H54 (cell line): ENCODE data around the gene COA8.

Source experiments
- DNase-seq: peaks from one replicate; pipeline ENCODE4 v3.0.0; 2011; ENCODE audit warnings: low spot score, mixed read lengths; ENCODE audit not compliant: insufficient read length
- FAIRE-seq: peaks from 3 replicates; lab custom pipeline; 2011; peaks lifted over from hg19 to GRCh38; lab: Jason Lieb, UNC
- POLR2A ChIP-seq: IDR thresholded peaks from 2 replicates; pipeline ENCODE4 v1.6.1; 2011; ENCODE audit warnings: low read depth, mild to moderate bottlenecking, low read length

COA8 gene

GRCh38 chr14:103574707-103575285 lies 12.0 kb downstream of the COA8 start:
- DNase-seq: no peak
- TF ChIP-seq POLR2A: no peak
- no peak for FAIRE-seq

DNA sequence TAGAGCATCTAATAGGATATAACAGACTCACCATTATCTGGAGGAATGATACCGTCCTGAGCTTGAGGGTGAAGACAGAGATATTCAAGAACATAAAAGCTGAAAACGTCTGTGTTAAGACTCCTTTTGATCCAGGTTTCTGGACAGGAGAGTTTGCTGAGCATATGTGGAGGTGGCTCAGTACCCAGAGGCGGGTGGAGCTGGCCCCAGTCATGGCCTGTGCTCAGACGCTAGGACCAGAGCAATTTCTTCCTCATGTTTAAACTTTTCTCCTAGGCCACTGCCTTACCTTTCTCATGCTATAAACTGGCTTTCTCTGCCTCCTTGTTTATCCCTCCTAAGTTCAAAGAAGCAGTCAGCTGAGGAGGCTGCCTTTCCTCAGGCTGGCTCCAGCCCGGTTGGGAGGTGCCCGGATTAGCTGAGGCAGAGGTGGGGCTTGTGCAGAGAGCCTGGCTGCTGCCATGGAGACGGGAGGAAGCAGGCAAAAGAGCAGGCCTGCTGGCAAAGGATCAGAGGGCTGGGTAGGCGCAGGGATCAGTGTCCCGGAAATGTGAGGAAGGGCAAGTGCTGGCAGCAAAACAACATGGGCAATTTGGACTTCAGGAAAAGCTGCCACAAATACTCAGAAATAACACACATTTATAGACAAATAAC lies 13.7 kb downstream of the COA8 start:
- FAIRE-seq (peak; percentile 91), DNase-seq (peak; percentile 91)

DNA sequence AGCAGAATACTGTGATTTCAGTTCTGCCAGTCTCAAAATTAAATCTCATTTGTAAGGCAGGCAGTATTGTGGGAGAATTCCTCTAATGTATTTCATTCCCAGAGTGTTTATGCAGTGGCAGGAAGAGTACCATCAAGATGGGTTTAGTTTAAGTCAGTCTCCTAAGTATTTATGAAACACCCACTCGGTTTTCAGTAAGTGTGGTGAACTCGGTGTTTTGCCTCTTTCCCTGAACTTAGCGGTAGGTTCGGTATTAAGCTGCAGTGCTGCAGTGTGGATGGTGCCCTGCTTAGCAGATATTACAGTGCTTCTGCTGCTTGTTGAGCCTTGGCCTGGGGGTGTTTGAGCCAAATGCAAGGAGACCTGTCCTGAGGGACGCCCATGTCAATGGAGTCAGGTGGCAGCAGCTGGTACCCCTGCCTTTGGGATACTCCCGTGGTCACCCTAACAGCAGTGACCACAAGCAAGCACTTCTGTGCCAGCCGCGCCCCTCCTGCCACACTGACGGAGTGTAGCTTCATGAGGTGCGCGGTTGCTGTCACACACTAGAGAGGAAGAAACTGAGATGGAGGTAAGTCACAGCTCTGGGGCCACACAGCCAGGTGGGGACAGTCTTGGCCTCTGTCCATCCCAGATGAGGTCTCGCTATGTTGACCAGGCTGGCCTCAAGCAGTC lies 15.8 kb downstream of the COA8 start:
- TF ChIP-seq POLR2A: no peak
- DNase-seq (no peak), FAIRE-seq (no peak)

More for the DNA sequence above, 13.7 kb downstream of the COA8 start:
- no peak for TF ChIP-seq POLR2A

- no peak for FAIRE-seq
Observed at GRCh38 chr14:103581206-103581605, 18.4 kb downstream of the COA8 start.

GRCh38 chr14:103581954-103582703 lies 19.4 kb downstream of the COA8 start:
- DNase-seq (no peak), FAIRE-seq (no peak)
- no peak for TF ChIP-seq POLR2A

More at GRCh38 chr14:103581206-103581605, 18.4 kb downstream of the COA8 start:
- no peak for TF ChIP-seq POLR2A
- no peak for DNase-seq

DNA sequence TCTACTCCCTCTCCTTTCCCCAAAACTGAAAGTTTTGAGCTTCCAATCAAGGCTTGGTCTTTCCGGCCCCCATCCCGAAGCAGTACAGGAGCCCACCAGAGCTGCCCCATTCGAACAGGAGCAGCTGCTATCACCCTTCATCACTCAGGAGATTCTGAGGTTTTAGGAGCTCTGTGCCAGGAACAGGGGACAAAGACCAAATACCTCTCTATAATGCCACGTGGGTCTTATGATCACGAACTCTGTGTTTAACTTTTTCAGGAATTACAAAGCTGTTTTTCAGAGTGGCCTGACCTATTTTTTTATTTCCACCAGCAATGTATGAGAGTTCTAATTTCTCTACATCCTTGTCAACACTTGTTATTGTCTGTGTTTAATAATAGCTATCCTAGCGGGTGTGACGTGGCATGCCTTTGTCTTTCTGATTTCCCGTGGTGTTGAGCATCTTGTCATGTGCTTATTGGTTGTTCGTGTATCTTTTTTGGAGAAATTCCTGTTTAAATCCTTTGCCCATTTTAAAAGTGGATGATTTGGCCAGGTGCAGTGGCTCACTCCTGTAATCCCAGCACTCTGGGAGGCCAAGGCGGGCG lies 21.7 kb downstream of the COA8 start:
- TF ChIP-seq POLR2A: no peak
- DNase-seq (no peak), FAIRE-seq (no peak)

DNA sequence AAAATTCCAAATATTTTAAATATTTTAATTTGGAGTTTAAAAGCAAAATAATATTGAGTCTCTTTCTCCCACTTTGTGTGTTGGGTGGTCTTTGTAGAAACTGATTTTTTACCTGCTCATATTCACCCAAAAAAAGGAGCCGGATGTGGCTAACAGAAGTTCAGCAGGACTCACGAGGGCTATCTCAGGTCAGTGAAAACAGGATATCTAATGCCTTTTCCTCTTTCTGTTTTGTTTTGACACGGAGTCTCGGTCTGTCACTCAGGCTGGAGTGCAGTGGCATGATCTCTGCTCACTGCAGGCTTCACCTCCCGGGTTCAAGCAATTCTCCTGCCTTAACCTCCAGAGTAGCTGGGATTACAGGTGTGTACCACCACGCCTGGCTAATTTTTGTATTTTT lies 30.8 kb downstream of the COA8 start:
- no peak for FAIRE-seq
- no peak for TF ChIP-seq POLR2A

GRCh38 chr14:103594265-103594664 lies 31.5 kb downstream of the COA8 start:
- peak; percentile 78 for FAIRE-seq
- TF ChIP-seq POLR2A: no peak
- DNase-seq: peak; percentile 77

More for the DNA sequence above, 30.8 kb downstream of the COA8 start:
- DNase-seq: no peak

GRCh38 chr14:103597623-103598377 lies 35.0 kb downstream of the COA8 start:
- DNase-seq: peak; percentile 97
- FAIRE-seq: peak; percentile 97
- TF ChIP-seq POLR2A: no peak

DNA sequence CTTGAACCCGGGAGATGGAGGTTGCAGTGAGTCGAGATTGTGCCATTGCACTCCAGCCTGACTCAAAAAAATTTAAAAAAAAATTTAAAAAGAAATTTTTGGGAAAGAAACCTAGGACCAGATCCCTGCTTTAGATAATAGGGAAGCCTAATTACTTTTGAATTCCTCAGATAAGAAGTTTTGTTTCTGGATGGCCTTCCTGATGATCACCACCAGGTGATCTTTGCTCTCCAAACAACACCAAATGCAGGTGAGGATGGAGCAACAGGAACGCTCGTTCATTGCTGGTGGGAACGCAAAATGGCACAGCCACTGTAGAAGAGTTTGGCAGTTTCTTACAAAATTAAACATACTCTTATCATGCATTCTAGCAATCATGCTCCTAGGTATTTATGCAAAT lies 37.7 kb downstream of the COA8 start:
- FAIRE-seq: no peak
- DNase-seq: no peak
- no peak for TF ChIP-seq POLR2A

DNA sequence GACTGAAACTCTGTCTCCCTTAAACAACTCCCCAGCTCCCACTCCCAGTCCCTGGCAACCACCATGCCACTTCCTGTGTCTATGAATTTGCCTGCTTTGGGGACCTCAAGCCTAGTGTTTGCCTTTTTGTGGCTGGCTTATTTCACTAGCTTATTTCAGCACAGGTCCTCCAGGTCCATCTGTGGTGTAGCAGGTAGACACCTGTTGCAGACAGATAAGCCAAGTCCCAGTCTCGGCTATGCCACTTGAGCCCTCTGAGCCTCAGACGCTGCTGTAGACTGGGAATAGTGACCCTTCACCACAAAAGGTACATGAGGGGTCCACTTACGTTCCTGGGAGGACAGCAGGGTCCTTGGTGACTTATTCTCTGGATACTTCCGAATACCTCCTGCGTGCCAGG lies 41.9 kb downstream of the COA8 start:
- FAIRE-seq (no peak), DNase-seq (no peak)
- no peak for TF ChIP-seq POLR2A

- DNase-seq (no peak), FAIRE-seq (peak; percentile 98)
- TF ChIP-seq POLR2A: no peak
Observed at GRCh38 chr14:103606963-103607668, 44.4 kb downstream of the COA8 start.
